Ascending aorta (tissue), 2 donors: ENCODE measurements around the gene DTNA. TPM values are rescaled to one million over a fixed set of nuclear protein-coding genes. Genes with fewer than 3 reads are reported as not detected.
"Not testable (repeated sequence)": the region's sequence is repeated elsewhere in the genome, so short reads cannot be mapped to it uniquely, and the experiment has no call there.

ENCODE experiments used
- DNase-seq, 2 donors: peaks; one replicate each; pipeline ENCODE4 v3.0.0-alpha.2; 2019; ENCODE audit warnings: low spot score in 2 of 2
- H3K27ac ChIP-seq, 2 donors: fragments of 200-600 bp; sonication (generic); one replicate each; pipeline ENCODE4 v1.5.1; 2016 to 2017; ENCODE audit warnings: mild to moderate bottlenecking in 1 of 2
- H3K27me3 ChIP-seq: fragments of 200-600 bp; sonication (generic); one replicate; pipeline ENCODE4 v1.5.1; 2017
- H3K36me3 ChIP-seq, 2 donors: fragments of 200-600 bp; sonication (generic); one replicate each; pipeline ENCODE4 v1.5.1; 2016
- H3K4me1 ChIP-seq, 2 donors: fragments of 200-600 bp; sonication (generic); one replicate each; pipeline ENCODE4 v1.5.1; 2016 to 2017; ENCODE audit warnings: mild to moderate bottlenecking in 1 of 2
- H3K4me3 ChIP-seq, 2 donors: fragments of 200-600 bp; sonication (generic); one replicate each; pipeline ENCODE4 v1.5.1; 2016 to 2017; ENCODE audit warnings: mild to moderate bottlenecking in 1 of 2
- H3K9me3 ChIP-seq, 2 donors: fragments of 200-600 bp; sonication (generic); one replicate each; pipeline ENCODE4 v1.5.1; 2016
- intact Hi-C: fragments of 100-400 bp; cut with DNase I; formaldehyde crosslinking; loops from one replicate; pipeline ENCODE4 v1.15.1; 2023
- total RNA-seq: library from RNA; depleted of rRNA; stranded (reverse); fragments of >200 nt; gene quantifications from one replicate; pipeline ENCODE4 v1.1.0, GENCODE V29; 2016
- TF ChIP-seq, protein P1 (sequence below), 3 experiments: fragments of 200-600 bp in 2 of 3; fragments of 450-650 bp in 1 of 3; sonication (generic) in 2 of 3; IDR thresholded peaks; one replicate each; pipeline ENCODE4 v1.5.1; 2016 to 2019; ENCODE audit warnings: antibody characterized with exemption in 3 of 3, mild to moderate bottlenecking in 1 of 3, moderate library complexity in 1 of 3

The DTNA gene
- total RNA-seq, 1 donor from 2014 or later = 7.3 TPM

DNA sequence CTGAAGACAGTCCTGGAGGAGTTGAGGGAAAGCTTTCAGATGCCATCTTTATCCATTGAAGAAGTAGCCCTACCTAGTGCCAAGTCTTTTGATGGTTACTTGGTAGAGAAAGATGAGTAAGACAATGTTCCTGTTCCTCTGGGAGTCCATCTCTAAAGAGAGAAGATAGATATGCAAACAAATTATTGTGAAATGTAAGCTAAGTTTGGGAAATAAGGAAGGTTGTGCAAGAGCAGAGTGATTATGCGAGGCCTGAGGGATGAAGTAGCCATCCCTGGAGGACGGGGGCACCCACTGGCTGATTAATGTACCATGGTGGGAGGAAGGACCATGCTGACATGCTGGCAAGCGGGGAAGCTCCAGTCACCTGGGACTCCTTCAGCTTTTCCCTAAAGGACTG, 994 bp upstream of the DTNA start:
- Histone ChIP-seq H3K9me3 (no peaks in the 10 kb centered on the region), H3K4me1 (peaks cover 9 to 28% of the 10 kb centered on the region in 2 donors), H3K4me3 (no peak overlapping the region), H3K27ac (peak overlapping the region; percentile 21 to 57), H3K27me3 (no peaks in the 10 kb centered on the region), H3K36me3 (no peaks in the 10 kb centered on the region)
- intact Hi-C loops = loop anchor here (5.0 to 10.0 kb wide), 5 partner anchors 63 to 268 kb away; no protein-coding TSS in a partner anchor
- DNase-seq = peak in 1 of 2 donors; percentile 65
- TF ChIP-seq, protein P1, sequence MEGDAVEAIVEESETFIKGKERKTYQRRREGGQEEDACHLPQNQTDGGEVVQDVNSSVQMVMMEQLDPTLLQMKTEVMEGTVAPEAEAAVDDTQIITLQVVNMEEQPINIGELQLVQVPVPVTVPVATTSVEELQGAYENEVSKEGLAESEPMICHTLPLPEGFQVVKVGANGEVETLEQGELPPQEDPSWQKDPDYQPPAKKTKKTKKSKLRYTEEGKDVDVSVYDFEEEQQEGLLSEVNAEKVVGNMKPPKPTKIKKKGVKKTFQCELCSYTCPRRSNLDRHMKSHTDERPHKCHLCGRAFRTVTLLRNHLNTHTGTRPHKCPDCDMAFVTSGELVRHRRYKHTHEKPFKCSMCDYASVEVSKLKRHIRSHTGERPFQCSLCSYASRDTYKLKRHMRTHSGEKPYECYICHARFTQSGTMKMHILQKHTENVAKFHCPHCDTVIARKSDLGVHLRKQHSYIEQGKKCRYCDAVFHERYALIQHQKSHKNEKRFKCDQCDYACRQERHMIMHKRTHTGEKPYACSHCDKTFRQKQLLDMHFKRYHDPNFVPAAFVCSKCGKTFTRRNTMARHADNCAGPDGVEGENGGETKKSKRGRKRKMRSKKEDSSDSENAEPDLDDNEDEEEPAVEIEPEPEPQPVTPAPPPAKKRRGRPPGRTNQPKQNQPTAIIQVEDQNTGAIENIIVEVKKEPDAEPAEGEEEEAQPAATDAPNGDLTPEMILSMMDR (IDR thresholded peaks at IDR 0.05) = no peak

DNA sequence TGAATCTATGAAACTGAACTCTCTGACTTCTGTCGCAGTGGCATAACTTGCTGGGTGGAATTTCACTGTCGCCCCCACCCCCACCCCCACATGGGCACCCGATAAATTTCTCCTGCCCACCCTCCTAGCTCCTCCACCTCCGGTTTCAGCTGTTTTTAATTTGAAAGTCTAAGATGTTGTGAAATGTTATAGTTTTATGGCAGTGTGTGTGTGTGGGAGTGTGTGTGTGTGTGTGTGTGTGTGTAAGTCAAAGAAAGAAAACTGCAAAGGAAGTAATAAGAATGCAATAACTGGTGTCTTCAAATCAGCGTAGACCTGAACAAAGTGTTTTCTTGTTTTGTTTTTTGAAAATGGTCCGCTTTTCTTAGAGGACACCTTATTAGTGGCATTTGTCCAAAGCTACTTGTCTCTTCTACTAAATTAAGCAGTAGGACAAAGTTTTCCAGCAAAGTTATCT, 388 bp downstream of the DTNA start:
- peaks cover 9 to 28% of the 10 kb centered on the region in 2 donors for H3K4me1 ChIP-seq
- H3K36me3 ChIP-seq = no peaks in the 10 kb centered on the region
- DNase-seq = no peak
- TF ChIP-seq, protein P1 (IDR thresholded peaks at IDR 0.05) = no peak
- H3K27ac ChIP-seq = peak overlapping the region; percentile 13 to 36
- H3K4me3 ChIP-seq = peak overlapping the region; percentile 26 to 56
- no peaks in the 10 kb centered on the region for H3K27me3 ChIP-seq
- intact Hi-C loops = loop anchor here (2.0 kb wide), 1 partner anchor 50 kb away; no protein-coding TSS in a partner anchor
- H3K9me3 ChIP-seq = no peaks in the 10 kb centered on the region

DNA sequence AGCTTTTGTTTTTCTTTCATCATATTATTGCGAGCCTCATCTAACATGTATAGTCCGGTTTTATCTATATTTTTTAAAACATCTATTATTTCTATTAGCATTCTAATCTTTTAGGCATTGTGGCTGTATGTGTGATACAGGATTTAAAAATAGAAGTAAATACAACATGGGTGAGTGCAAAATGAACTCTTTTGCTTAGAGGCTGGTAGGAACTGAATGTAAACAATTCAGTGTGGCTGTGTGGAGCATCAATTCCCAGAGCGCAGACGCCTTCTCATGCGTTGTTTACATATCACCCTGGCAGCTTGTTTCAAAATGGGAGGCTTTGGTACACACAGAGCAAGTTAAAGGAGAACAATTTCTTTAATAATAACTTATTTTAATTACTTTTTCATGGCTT, 836 bp downstream of the DTNA start:
- H3K27ac ChIP-seq = no peak overlapping the region
- no peaks in the 10 kb centered on the region for H3K36me3 ChIP-seq
- no peaks in the 10 kb centered on the region for H3K9me3 ChIP-seq
- TF ChIP-seq, protein P1 (IDR thresholded peaks at IDR 0.05) = no peak
- H3K4me3 ChIP-seq = peak overlapping the region; percentile 26 to 56
- DNase-seq = no peak
- intact Hi-C loops = loop anchor here (2.0 kb wide), 1 partner anchor 50 kb away; no protein-coding TSS in a partner anchor
- H3K27me3 ChIP-seq = no peaks in the 10 kb centered on the region
- H3K4me1 ChIP-seq = peaks cover 9 to 28% of the 10 kb centered on the region in 2 donors

DNA sequence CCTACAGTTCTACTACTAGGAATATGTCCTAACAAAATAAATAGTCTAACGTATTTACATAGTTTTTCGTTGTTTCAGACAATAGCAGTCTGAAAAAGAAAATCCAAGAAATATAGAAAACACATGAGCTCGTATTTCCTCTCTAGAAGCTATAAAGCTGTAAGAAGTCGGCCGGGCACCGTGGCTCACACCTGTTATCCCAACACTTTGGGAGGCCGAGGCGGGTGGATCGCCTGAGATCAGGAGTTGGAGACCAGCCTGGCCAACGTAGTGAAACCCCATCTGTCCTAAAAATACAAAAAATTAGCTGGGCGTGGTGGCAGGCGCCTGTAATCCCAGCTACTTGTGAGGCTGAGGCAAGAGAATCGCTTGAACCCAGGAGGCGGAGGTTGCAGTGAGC, 6.0 kb downstream of the DTNA start:
- H3K36me3 ChIP-seq, H3K4me3 ChIP-seq, H3K9me3 ChIP-seq, DNase-seq, H3K27me3 ChIP-seq, H3K4me1 ChIP-seq, intact Hi-C loops, H3K27ac ChIP-seq: not testable (repeated sequence)

DNA sequence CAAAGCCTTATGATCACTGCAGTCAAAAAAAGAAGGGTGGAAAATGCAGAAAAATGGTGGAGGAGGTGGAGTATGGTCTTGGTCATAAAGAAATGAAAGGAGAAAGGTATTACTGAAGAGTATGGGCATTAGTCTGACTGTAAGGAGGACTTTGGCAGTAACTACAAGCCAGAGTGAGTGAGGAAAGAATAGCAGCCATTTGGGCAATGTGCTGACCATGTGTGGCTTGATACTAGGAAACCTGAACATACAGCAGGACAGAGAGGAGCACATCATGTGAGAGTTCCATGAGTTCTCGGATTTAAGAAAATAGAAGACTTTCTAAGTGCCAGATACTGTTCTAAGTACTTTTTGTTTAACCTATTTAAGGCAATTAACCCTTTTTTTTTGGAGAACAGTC, 8.5 kb downstream of the DTNA start:
- intact Hi-C loops = no loop called here
- H3K9me3 ChIP-seq = no peaks in the 10 kb centered on the region
- no peaks in the 10 kb centered on the region for H3K4me1 ChIP-seq
- H3K27me3 ChIP-seq = no peaks in the 10 kb centered on the region
- no peak overlapping the region for H3K4me3 ChIP-seq
- no peak overlapping the region for H3K27ac ChIP-seq
- H3K36me3 ChIP-seq = no peaks in the 10 kb centered on the region
- DNase-seq = no peak
- TF ChIP-seq, protein P1 (IDR thresholded peaks at IDR 0.05) = no peak

DNA sequence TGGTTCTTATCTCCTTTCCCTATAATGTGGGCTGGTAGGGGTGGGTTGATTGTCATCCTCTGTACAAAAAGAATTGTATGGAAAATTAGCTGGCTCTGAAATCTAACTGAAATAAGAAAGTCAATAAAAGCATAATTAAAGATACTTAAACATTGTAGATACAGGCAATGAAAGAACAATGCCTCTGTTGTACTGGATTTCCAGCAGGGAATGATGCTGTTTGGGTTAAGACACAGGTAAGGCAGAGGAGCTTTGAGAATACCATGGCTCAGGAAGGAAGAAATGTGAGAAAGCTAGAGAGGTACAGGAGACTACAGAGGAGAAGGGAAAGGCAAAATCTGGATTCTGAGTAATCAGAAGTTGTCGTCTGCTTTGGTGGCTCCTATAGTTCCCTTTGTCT, 10.1 kb downstream of the DTNA start:
- no peaks in the 10 kb centered on the region for H3K36me3 ChIP-seq
- intact Hi-C loops = no loop called here
- TF ChIP-seq, protein P1 (IDR thresholded peaks at IDR 0.05) = no peak
- H3K9me3 ChIP-seq = peaks cover 0 to 10% of the 10 kb centered on the region in 2 donors
- no peak overlapping the region for H3K27ac ChIP-seq
- no peak for DNase-seq
- no peak overlapping the region for H3K4me3 ChIP-seq
- H3K27me3 ChIP-seq = no peaks in the 10 kb centered on the region
- H3K4me1 ChIP-seq = no peaks in the 10 kb centered on the region
